HG03378 (cell line): ENCODE data around the gene NELFCD.
"Not testable (repeated sequence)": the region's sequence is repeated elsewhere in the genome, so short reads cannot be mapped to it uniquely, and the experiment has no call there.

Experiments
- ATAC-seq: cut with Tn5 transposase; IDR thresholded peaks from one replicate; pipeline ENCODE4 v1.9.1; 2021; ENCODE audit warnings: mild to moderate bottlenecking, moderate library complexity; ENCODE audit not compliant: unreplicated experiment

The NELFCD gene

GRCh38 chr20:58980711-58981627, at the start of gene NELFCD:
NELFCD (plus strand) TSS chr20:58981256; CDS start chr20:58981310, 54 bp downstream.
- peak; percentile 48 for ATAC-seq

GRCh38 chr20:58932170-58932569, 48.9 kb upstream of the NELFCD start:
- no peak for ATAC-seq

DNA sequence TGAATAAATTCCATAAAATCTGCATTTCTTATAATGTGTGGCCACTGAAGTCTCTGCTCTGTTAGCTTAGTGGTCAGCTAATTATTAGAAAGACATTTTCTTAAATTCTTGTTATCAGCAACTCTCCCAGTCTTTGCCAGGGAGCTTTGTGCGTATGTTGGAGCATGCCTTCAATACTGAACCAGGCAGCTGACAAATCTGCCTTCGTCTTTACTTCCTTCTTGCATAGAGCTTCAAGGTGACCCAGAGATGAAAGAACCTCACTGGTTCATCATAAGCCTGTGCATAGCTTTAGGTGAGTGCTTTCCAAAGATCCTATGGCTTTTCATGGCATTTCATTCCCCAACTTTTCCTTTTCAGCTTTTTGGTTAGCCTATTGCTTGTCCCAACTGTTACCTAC, 43.0 kb upstream of the NELFCD start:
- no peak for ATAC-seq

DNA sequence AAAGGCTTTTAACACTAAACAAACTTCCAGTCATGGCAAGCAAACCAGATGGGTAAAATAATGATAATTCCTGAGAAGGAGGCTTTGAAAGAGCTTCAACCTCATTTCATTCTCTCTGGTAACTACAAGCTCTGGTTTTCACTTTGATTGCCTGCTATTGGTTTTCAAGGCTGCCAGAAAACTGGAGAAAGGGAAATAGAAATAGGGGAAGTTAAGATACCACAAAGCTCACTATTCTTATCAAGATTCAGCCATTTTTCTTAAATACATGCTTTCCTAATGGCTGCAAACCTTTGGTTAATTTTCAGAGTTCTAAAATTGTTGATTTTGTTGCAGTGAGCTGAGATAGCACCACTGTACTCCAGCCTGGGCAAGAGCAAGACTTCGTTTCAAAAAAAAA, 42.5 kb upstream of the NELFCD start:
- no peak for ATAC-seq

DNA sequence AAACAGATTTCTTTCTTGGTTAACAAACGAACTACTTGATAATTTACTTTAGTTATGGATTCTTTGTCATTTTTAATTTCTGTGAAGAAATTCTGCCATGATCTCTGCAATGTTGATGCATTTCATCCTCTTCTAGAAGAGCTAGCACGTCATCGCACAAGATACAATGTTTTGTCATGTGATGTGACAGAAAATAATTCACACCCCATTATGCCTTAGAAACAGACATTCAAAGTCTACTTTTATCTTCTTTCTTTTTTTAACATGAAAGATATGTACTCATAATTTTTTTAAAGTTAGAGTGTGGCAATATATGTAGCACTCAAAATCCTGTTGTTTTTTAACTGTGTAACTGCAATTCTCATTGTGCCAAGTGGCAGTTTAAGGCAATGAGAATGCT, 39.6 kb upstream of the NELFCD start:
- no peak for ATAC-seq

GRCh38 chr20:58942549-58942948, 38.5 kb upstream of the NELFCD start:
- ATAC-seq: no peak

DNA sequence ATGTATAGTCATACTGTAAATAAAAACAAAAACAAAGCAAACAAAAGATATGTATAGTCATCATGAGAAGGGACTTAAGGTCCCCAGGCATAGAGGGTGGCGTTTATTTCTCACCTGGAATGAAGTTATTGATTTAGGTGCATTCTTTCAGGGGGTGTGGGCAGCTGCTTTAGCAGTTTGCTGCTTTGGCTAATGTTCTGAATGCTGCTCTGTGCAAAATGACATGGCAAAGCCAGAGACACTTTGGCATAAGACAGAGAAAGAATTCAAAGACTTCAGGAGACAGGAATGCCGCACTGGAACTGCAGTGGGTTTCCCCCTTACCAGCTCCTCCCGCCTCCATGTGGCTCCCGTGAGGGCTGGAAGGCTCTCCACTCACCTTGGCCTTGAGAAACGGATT, 36.4 kb upstream of the NELFCD start:
- no peak for ATAC-seq

GRCh38 chr20:58945965-58946631, 35.0 kb upstream of the NELFCD start:
- no peak for ATAC-seq

- not testable (repeated sequence) for ATAC-seq
These were observed 33.2 kb upstream of the NELFCD start for GRCh38 chr20:58947797-58948388.

DNA sequence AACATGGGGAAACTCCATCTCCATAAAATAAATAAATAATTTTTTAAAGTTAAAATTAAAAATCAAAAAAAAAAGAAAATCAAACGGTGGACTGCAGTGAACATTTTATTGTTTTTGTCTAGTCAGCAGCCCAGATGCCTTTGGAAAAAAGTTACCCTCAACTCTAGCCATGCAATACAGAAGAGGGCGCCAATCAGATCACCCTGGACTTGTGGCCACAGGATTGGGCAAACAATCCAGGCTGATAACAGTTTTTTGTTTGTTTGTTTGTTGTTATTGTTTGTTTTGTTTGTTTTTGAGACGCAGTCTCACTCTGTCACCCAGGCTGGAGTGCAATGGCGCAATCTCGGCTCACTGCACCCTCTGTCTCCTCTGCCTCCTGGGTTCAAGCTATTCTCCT, 30.5 kb upstream of the NELFCD start:
- ATAC-seq: no peak

DNA sequence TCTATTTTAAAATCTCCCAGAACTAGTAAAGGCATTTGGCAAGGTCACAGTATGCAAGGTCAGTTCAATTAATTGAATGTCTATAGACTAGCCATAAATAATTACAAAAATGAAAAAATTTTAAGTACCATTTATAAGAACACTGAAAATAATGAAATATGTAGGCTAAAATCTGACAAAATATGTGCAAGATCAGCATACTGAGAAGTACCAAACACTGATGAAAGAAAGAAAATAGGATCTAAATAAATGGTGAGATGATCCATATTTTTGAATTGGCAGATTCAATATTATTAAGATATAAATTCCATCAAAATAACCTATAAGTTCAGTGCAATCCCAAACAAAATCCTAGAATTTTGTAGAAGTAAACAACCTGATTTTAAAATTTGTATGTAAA, 28.0 kb upstream of the NELFCD start:
- no peak for ATAC-seq

GRCh38 chr20:58956078-58956477, 25.0 kb upstream of the NELFCD start:
- no peak for ATAC-seq

GRCh38 chr20:58959652-58960051, 21.4 kb upstream of the NELFCD start:
- no peak for ATAC-seq

DNA sequence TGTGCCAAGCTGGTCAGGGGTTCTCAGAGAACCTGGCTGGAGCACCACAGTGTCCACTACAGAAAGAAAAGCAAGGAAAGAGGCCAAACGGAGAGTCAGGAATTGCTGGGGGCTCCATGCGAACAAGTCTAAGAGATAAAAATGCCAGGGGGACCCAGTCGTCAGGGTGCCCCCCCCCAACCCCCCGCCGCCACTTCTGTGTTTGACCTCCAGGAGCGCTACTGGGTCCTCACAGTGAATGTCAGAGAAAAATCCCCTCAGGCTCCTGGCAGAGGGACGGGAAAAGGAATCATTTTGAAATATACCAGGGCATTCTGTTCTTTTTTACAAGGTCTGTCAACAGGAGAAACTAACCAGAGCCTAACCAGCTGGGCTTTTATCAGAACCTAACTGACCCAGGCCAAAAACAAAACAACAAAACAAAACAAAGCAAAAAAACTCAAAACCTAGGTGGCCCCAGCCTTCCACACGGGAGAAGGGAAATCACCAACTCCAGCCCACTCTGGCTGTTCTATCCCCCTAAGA, 17.9 kb upstream of the NELFCD start:
- no peak for ATAC-seq

DNA sequence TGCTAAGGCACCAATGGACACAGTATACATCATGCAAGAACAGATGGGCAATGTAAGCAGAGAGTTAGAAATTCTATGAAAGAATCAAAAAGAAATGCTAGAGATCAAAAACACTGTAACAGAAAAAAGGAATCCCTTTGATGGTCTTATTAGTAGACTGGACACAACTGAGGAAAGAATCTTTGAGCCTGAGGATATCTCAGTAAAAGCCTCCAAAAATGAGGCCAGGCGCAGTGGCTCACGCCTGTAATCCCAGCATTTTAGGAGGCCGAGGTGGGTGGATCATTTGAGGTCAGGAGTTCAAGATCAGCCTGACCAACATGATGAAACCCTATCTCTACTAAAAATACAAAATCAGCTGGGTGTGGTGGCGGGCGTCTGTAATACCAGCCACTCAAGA, 17.1 kb upstream of the NELFCD start:
- ATAC-seq: not testable (repeated sequence)

- ATAC-seq: no peak
These were observed 15.6 kb upstream of the NELFCD start for GRCh38 chr20:58965270-58966064.

GRCh38 chr20:58967652-58968429, 13.2 kb upstream of the NELFCD start:
- no peak for ATAC-seq

- no peak for ATAC-seq
These were observed 11.6 kb upstream of the NELFCD start for GRCh38 chr20:58969439-58969838.

- no peak for ATAC-seq
These were observed 10.9 kb upstream of the NELFCD start for GRCh38 chr20:58970146-58970545.

DNA sequence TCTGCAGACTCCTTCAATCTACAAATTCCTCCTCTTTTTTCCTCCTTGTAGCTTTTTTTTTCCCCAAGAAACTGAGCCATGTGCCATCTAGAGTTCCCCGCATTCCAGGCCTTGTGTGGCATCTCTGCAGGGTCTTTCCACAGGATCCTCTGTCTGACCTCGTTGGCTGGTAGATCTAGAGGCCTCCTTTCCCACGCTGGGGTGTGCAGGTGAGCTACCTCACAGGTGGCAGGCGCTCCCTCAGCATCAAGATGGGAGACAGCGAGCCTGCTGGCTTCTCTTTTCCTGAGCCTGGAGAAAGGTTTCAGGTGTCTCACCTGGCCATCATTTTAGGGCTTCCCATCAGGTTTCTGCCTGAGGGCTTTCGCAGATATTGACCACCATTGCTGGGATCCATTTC, 9.6 kb upstream of the NELFCD start:
- ATAC-seq: no peak
